AG08396 (cell line): ENCODE data around the gene GNAT2.

Experiments used
- DNase-seq: peaks from one replicate; pipeline ENCODE4 v3.0.0; 2012; ENCODE audit warnings: low spot score, mixed read lengths

The GNAT2 gene

DNA sequence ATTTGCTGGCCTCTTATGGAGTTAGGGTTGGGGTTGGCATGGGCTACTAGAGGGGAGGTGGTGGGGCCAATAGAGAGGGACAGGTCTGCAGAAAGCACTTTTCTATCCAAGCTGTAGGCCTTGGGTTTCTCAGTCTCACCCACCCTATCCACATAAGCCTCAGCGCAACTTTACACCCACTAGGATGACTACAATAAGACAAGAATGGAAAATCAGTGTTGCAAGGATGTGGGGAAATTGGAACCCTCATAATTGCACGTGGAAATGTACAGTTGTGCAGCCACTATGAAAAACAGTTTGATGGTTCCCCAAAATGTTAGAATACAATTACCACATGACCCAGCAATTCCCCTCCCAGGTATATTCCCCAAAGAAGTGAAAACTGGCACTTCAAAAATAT lies 22.4 kb upstream of the GNAT2 start:
- DNase-seq = no peak

DNA sequence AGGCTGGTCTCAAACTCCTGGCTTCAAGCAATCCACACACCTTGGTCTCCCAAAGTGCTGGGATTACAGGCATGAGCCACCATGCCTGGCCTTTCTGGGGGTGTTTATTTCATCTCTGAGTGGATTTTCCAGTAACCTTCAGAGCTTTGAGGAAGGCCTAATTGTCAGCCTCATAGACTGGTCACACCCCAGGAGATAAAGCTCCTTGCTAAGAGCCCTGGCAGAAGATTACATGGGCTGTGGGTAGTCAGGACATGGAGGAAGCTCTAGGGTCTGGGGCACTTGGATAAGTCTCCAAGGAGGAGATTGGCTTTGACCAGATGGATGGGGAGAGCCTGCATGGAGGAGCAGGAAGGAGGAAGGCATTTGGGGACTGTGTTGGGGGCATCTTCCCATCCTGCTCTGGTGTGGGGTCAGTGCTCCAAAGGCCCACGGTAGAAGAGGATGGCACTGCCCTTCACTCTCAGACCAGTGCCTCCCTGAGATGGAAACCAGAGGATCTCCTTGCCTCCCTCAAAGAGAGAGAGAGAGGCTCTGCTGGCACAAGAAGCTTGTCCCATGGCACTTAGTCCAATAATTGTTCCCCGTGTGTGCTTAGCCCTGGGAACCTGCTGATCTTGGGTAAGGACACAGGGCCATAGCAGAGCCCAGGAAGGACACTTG lies 21.8 kb upstream of the GNAT2 start:
- no peak for DNase-seq

DNA sequence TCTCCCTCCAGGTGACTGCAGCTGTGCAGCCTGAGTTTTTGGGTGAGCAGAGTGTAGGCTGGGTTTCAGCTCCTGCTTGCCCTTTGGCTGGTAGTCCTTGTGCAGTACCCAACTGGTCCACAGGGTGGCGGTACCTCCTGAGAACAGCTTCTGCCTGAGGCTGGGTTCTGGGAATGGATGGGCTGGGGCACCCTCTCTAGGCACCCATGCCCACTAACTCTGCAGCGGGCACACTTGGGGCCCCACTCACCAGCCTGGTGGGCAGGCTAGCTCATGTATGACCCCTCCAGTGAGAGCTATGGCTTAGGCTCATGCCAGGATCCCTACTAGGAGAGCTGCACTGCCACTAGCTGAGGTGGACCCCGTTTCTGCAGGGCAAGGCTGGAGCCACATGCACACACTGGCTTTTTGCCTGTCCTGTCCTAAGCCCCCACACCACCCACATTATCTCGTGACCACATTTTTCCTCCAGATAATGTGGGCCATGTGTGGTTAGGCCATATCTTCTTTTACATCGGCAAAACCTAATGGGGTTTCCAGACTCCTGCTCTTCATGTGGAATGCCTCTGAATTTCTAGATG lies 21.0 kb upstream of the GNAT2 start:
- DNase-seq = peak; percentile 72

DNA sequence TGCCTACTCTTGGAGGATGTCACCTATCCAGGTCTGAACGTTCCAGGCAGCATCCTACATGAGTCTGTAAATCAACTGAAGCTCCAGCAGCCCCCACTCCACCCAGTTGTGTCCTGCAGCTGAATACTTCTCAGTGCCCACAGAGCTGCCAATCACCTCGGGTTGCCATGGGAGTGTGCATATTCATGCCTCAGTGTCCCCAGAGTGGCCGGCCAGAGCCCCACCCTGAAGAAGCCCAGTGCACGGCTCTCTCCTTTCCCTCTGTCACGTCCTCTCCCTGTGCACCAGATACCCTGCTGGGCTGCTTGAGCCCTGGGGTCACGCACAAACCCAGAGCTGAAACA lies 20.4 kb upstream of the GNAT2 start:
- DNase-seq = no peak

DNA sequence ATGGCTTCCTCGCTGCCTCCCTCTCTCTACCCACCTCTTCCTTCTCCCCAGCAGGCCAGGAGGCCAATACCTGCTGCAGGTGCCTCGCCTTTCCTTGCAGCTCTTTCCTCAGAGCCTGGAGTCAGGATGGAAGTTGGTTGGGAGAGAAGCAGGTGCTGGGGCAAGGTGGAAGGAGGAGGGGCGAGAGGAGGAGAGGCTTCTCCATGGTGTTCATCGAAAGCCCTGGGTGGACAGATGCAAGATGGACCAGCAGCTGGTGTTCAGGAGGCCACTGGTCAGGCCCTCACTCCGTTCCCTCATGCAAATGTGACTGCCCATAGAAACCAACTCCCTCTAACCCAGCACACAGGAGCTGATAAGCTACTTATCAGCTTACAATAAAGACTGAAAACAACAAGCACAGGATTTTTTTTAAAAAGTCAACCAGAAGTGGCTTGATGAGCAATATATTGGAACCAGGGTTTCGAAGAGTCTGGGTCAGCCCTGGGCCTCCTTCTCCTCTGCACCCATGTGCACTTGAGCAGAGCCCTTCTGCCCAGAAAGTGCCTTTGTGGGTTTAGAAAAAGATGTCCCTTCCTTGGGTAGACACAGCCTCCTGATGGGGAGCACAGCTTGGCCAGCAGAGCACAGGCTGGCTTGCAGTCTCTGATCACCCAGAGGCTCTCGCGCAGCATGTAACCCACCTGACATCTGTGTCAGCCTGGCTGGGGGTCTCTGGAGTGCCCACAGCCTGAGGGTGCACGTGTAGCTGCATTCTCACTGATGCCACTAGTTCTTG lies 19.8 kb upstream of the GNAT2 start:
- DNase-seq = no peak

DNA sequence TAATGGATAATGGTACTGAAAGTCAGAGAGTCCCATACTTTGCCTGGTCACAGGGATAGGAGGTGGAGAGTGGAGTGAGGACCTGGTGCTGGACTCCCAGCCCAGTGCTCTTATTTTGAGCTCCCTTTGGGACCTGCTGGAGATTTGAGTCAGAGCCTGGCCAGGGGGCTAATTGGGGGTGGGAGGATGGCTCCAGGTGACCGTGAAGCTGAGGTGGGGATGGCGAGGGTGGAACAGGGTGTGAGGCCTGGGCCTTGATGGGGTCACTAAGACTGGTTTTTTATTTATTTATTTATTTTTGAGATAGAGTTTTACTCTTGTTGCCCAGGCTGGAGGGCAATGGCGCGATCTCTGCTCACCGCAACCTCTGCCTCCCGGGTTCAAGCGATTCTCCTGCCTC lies 18.0 kb upstream of the GNAT2 start:
- no peak for DNase-seq

DNA sequence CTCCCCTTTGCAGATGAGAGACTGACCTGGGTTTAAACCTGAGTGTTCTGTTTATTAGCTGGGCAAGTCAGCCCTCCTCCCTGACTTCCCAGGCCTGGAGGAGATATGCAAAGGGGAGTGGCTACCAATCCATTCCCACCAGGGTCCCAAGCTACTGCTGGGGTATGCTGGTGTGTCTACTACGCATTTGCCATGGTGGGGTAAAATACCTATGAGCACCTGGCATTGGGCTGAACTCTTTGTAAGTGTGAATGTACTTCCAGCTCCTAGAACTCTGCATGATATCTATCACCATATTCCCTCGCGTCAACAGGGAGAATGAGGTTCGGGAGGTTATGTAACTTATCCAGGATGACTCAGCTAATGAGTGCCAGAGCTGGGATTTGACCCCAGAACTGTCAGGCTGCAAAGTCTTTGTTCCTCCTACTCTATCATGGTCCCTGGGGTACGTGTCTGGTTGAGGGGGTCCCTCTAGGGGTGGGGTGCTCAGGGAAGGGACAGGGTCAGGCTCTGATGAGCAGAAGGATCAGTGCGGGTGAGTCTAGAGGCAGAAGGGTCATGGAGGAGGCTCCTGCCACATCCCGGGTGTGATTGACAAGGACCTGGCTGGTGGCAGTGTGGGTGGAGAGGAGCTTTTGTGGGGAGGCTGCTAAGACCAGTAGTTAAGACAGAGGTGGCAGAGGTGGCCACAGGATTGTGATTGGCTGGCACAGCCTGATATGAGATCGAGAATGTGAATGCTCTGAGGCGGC lies 17.0 kb upstream of the GNAT2 start:
- DNase-seq = peak; percentile 64

DNA sequence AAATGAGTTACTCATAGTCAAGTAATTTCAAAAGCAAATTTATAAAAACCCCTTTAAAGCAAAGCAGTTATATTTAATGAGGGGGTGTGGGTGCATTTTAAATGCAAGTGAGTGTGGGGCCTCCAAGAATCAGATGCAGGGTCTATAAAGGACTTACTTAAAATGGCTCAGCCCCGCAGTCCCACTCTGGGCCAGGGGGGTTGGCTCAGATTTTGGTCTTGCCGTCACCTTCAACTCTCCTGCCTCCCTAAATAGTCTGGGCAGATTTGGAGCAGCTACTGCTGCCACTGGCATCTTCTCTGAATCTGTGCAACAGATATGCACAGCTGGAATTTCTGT lies 16.4 kb upstream of the GNAT2 start:
- no peak for DNase-seq

DNA sequence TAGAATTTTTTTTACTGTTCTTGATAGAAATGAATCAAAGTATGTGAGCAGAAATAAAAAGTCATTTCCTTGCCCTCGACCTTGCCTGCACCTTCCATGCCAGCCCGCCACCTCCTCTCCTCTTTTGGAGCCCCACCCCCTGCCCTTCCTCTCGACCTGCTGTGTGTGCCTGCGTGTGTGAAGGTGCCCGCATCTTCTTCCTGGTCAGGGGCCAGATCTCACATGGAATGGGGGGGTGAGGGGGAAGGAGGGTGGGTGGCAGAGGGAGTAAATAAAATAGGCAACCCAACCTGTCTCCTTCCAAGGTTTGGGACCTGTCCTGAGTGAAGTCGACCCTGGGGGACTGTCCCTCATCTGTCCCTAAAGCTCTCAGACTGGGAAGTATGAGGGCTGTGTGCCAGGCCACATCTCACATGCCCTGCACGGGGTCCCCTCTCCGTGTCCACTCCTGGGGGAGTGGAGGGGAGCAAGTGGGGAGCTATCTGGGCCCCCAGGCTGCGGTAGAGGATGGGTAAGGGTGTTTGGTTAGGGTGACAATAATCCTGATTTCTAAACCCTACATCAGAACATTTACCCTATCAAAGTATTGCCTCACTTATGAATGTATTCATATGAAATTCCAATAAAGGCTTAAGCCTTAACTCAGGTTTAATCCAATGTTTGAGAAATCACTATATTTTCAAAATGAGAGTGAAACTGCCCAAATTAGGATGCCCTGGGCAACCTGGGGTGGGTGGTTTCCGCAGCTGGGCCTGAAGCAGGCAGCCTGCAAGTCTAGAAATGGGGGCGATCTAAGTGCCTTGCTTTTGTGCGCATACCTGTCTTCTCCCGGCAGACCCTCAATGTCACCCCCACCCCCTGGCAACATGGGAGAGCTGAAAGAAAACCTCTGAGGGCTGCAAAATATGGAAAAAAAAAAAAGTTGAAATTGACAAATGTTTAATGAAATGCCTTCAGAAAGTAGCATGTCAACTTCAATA lies 15.6 kb upstream of the GNAT2 start:
- DNase-seq = no peak

DNA sequence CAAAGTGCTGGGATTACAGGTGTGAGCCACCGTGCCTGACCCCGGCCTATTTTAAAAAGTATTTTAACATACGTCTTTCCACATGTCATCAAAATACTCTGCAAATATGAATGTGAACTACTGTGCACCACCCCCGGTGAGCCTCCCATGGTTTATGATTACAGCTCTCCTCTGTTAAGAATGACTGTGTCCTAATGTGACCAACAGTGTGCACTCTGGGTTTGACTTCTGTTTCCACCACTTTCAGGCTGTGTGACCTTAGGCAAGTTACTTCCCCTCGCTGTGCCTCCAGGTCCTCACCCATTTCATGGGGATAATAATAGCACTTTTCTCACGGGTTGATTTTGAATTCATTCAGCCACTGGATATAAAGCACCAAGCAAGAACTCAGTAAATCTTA lies 14.9 kb upstream of the GNAT2 start:
- DNase-seq = no peak

DNA sequence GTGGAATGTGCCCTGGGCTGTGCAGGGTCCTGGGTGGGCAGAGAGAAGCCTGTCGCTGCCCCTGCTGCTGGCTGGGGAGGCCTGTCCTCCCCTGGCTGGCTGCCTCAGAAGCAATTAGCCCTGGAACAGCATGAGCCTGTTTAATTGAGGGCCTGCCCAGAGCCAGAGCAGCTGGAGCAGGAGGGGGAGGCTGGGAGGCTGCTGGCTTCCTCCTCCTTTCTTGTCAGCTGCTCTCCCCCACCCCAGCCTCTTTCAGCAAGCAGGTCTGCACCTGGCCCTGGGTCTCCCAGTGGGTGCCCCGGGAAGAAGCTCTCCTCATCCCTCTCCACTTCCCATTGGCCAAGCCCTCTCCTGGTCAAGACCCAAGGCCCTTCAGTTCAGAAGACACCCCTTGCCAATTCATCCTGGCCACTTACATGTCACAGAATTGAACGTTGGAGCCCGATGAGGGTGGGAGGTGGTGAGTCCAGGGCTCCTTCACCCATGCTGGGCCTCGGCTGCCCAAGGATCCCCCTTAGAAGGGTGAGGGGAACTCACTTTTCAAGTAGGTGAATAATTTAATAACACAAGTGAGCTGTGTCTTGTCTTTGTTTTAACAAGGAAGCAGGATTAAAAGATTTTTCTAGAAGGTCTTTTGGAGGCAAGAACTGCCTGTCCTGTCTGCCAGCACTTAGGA lies 13.4 kb upstream of the GNAT2 start:
- no peak for DNase-seq

DNA sequence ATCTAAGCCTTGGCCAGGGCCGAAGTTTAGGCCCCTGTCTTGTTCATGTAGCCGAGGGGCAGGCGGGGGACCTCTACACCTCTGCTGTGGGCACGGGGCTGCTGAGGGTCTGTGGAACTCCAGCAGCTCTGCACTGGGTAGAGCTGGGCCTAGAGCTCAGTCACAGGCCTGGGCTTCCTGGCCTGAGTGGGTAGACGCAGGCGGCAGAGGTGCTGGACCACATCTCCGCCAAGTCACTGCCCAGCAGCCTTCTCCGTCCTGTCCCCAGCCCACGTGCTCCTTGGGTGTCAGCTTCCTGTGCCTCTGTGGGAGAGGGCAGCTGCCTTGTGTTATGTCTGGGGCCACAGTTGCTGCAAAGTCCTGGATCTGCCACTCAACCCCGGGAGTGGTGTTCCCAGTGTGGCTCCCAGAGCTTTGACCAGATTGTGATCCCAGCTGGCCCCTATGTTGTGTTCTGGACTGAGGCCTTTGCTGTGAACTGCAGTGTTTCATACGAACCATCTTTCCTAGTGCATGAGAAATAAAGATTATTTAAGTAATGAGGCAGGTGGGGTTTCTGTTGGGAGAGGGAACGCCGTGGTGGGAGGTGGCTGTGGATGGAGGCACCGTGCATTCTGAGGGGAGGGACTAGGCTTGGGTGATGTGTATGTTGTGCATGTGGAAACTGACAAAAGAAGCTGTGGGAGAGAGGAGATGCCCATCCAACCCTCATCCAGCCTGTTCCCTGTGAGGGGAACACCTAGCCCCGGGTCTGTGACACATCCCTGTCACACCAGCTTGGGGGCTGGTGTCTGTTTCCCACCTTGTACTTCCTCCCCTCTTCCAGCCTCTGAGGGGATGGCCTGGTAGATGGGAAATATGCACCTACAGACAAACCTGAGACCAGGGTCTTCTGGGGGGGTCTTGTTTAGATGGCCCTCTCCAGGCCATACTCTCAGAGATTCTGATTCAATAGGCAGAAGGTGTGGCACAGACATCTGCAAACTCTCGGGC lies 12.4 kb upstream of the GNAT2 start:
- DNase-seq = no peak

DNA sequence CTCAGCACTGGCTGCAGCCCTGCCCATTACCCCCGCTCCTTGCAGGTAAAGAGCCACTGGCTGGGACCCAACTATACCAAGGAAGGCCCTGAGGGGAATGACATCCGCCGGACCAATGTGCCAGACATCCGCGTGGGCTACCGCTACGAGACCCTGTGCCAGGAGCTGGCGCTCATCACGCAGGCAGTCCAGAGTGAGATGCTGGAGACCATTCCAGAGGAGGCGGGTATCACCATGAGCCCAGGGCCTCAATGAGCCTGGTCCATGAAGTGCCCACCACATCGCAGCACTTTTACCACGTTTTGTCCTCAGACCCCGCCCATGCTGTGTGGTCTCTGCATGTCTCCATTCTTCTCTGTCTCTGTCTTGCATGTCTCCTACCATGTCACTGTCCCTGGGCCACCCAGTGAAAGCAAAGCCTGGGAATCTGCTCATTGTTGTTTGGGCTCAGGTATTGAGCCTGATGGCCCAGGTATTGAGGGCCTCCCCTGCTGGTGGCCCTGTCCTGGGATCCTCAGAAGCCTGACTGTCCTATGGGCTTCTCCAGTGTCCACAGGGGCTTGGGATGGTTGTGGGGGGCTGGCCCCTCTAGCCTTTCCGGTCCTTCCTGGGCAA lies 11.6 kb upstream of the GNAT2 start:
- DNase-seq = no peak

DNA sequence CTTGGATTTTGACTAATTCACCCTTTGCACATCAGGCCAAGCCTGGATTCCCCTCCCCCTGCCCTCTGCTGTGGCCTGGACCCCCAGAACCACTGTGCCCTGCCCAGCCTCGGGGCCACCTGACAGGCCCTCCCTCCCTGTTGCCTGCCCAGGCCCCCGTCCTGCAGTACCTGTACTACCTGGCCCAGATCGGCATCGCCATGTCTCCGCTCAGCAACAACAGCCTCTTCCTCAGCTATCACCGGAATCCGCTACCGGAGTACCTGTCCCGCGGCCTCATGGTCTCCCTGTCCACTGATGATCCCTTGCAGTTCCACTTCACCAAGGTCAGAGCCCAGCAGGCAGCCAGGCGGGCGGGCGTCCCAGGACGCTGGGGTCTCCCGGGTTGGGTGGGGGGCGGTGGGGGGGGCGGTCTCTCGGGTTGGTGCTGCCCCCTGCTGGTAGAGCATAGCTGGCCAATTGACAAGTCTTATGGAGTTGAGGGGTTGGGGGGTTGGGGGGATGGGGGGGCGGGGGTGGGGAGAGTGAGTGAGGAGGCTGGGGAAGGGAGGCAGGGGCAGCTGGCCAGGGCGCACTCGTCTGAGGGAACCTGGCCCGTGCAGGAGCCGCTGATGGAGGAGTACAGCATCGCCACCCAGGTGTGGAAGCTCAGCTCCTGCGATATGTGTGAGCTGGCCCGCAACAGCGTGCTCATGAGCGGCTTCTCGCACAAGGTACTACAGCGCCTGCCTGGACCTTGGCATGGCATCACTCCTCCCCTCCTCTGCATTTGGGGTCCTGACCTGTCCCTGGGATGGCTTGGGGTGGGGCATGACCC lies 10.9 kb upstream of the GNAT2 start:
- no peak for DNase-seq

DNA sequence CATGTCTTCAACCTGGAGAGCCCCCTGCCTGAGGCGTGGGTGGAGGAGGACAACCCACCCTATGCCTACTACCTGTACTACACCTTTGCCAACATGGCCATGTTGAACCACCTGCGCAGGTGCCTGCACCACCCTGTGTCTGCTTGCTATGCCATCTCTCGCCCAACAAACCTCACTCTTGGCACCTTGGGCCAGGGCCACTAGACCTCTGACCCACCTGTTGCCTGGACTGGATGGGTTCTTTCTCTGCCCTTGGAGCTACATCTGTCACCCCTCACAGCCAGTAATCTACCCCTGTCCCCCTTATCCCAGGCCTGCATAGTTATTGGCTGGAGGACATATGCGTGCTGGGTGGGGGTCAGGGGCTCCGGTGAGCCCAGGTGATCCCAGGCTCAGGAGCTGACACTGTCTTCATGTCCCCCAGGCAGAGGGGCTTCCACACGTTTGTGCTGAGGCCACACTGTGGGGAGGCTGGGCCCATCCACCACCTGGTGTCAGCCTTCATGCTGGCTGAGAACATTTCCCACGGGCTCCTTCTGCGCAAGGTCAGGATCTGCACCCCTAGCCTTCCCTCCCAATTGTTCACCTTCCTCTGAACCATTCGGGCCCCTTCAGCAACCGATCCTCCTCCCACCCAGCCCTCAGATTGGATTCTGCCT lies 10.1 kb upstream of the GNAT2 start:
- DNase-seq = no peak

DNA sequence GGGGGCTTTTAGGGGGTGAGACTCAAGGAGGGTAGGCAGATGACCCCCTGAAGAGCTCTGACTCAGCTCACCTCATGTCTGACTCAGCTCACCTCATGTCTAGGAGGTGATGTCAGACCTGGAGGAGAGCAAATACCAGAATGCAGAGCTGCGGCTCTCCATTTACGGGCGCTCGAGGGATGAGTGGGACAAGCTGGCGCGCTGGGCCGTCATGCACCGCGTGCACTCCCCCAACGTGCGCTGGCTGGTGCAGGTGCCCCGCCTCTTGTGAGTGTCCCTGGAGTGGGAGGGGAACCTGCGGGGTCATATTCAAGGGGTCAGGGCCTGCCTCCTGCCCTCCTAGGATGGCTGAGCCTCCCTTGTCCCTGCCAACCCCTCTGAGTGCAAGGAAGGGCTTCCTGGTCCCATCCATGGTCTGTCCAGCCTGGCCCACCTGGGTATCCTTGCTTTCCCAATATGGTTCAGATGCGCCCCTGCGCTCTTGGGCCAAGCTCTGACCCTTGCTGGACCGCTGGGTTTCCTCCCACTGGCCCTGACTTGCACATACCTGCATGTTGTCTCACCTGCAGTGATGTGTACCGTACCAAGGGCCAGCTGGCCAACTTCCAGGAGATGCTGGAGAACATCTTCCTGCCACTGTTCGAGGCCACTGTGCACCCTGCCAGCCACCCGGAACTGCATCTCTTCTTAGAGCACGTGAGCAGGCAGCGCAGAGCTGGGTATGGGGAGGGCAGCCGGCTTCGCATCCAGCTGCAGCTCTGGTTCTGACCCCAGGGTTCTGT lies 9.3 kb upstream of the GNAT2 start:
- no peak for DNase-seq

DNA sequence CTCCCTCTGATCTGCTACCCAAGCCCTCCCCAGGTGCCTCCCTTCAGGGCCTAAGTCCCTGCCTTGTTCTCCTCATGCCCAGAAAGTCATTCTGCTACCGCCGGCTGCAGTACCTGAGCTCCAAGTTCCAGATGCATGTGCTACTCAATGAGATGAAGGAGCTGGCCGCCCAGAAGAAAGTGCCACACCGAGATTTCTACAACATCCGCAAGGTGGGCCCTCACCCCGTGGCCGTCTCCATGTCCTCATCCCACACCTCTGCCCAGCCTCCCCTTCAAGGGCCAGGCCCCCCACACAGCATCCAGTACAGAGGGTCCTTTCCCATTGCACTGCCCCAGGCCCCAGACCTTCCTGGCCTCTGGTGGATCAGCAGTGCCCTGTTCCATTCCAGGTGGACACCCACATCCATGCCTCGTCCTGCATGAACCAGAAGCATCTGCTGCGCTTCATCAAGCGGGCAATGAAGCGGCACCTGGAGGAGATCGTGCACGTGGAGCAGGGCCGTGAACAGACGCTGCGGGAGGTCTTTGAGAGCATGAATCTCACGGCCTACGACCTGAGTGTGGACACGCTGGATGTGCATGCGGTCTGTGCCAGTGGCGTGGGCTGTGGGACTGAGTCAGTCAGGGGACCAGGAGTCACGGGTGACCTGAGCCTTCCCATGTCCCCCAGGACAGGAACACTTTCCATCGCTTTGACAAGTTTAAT lies 8.4 kb upstream of the GNAT2 start:
- DNase-seq = no peak
